SK-N-MC (cell line): Measurements from ENCODE around the gene FMO2.

Source experiments
- EZH2 ChIP-seq: fragments of 200-600 bp; sonication (generic); IDR thresholded peaks from one replicate; pipeline ENCODE4 v1.6.1; 2017; ENCODE audit warnings: antibody characterized with exemption
- FOXP2 ChIP-seq: optimal IDR thresholded peaks from 2 replicates; pipeline ENCODE3; 2011; ENCODE audit warnings: mild to moderate bottlenecking, moderate library complexity; ENCODE audit not compliant: insufficient read depth; ENCODE audit errors: extremely low read length, control extremely low read depth
- POLR2AphosphoS5 ChIP-seq: IDR thresholded peaks from 2 replicates; pipeline ENCODE4 v1.6.1; 2012; ENCODE audit warnings: mild to moderate bottlenecking, low read depth, low read length, borderline replicate concordance

DNA sequence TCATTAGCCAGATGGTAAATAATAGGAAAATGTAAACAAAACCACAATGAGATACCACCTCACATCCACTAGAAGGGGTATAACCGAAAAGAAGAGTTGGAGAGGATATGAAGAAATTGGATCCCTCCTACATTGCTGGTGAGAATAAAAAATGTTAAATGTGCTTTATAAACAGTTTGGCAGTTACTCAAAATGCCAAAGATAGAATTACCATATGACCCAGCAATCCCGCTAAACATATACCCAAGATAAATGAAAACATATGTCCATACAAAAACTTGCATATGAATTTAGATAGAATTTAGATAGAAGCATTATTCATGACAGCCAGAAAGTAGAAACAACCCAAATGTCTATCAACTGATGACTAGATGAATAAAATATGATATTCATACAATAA lies 4.4 kb upstream of the FMO2 start:
- TF ChIP-seq EZH2, result no peak
- TF ChIP-seq POLR2AphosphoS5, result no peak; the same call in 1 of the 2 replicates
- no peak for TF ChIP-seq FOXP2
